Measurements from ENCODE around the gene ANKMY2.

DNA sequence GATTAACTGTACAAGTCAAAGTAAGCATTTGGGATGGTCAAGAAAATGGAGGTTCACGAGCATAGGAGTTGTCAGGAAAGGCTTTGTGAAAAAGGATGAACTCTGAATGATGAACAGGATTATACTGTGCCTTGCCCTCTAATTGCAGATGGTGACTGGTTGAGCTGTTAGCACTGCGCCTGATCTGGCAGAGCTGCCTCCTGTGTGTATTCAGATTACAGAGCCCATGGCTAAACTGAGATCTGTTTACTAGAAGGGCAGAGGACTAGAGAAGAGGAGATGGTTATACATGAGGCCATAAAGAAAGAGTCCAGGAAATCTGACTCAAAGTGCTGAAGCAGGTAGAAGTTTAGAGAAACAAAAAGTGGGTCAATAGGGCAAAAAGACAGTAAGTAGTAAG is 89.2 kb downstream of the ANKMY2 start:
- TF ChIP-seq, protein P1, sequence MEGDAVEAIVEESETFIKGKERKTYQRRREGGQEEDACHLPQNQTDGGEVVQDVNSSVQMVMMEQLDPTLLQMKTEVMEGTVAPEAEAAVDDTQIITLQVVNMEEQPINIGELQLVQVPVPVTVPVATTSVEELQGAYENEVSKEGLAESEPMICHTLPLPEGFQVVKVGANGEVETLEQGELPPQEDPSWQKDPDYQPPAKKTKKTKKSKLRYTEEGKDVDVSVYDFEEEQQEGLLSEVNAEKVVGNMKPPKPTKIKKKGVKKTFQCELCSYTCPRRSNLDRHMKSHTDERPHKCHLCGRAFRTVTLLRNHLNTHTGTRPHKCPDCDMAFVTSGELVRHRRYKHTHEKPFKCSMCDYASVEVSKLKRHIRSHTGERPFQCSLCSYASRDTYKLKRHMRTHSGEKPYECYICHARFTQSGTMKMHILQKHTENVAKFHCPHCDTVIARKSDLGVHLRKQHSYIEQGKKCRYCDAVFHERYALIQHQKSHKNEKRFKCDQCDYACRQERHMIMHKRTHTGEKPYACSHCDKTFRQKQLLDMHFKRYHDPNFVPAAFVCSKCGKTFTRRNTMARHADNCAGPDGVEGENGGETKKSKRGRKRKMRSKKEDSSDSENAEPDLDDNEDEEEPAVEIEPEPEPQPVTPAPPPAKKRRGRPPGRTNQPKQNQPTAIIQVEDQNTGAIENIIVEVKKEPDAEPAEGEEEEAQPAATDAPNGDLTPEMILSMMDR (IDR thresholded peaks at IDR 0.05), result no peak
- no peak for TF ChIP-seq ZFX (IDR thresholded peaks at IDR 0.05; ENCODE audit: borderline replicate concordance)
